GM12878 (cell line): ENCODE data around the gene GZMM. TPM values are rescaled to one million over a fixed set of nuclear protein-coding genes. Genes with fewer than 3 reads are reported as not detected.

ENCODE experiments used
- ATAC-seq: fragments of 200-7000 bp; cut with Tn5 transposase; 3 replicates; pipeline ENCODE4 v1.9.1; 2020; ENCODE audit warnings: mild to moderate bottlenecking, moderate library complexity
- BruUV-seq: library from RNA; stranded (reverse); fragments of 400-500 nt; replicated peaks from 2 replicates; lab custom pipeline; 2021; lab: Mats Ljungman, UMichigan
- CTCF ChIA-PET: fragments of 300-600 bp; sonication (Branson Sonifier 250); formaldehyde crosslinking; extraction: SDS; loops from one replicate; lab custom pipeline; 2021; ENCODE audit warnings: inconsistent platforms; lab: Yijun Ruan, JAX
- POLR2A ChIA-PET: fragments of 350-600 bp; formaldehyde crosslinking; extraction: SDS; loops from one replicate; lab custom pipeline; 2021; ENCODE audit warnings: inconsistent platforms; lab: Charles Lee
- RAD21 ChIA-PET: fragments of 300-600 bp; sonication (Branson Sonifier 250); formaldehyde crosslinking; loops from one replicate; lab custom pipeline; 2023; ENCODE audit warnings: antibody characterized with exemption; ENCODE audit not compliant: unreplicated experiment; lab: Charles Lee
- SMC1A ChIA-PET: fragments of 300-600 bp; sonication (Branson Sonifier 250); formaldehyde crosslinking; loops from one replicate; lab custom pipeline; 2023; ENCODE audit not compliant: unreplicated experiment, uncharacterized antibody; lab: Charles Lee
- DNase-seq: peaks from one replicate; pipeline ENCODE4 v3.0.0-alpha.2; 2011; ENCODE audit warnings: low read depth, low spot score
- FAIRE-seq: peaks from 3 replicates; lab custom pipeline; 2011; peaks lifted over from hg19 to GRCh38; lab: Jason Lieb, UNC
- H2AFZ ChIP-seq: 2 replicates; pipeline ENCODE4 v1.6.0; 2011; ENCODE audit warnings: low read depth, low read length, control low read depth; ENCODE audit not compliant: control insufficient read depth
- H3K27ac ChIP-seq: 2 replicates; pipeline ENCODE4 v1.5.1; 2011; ENCODE audit warnings: control low read depth; ENCODE audit not compliant: control insufficient read depth, insufficient read depth
- H3K27me3 ChIP-seq, 2 experiments: replicated peaks in 1 of 2; 2 replicates each; pipeline versions ENCODE4 v1.6.0 to v1.6.1; 2011; ENCODE audit warnings: low read length in 1 of 2; ENCODE audit not compliant: control insufficient read depth in 2 of 2, insufficient read depth in 2 of 2
- H3K36me3 ChIP-seq, 2 experiments: 2 replicates each; pipeline ENCODE4 v1.5.1; 2011; ENCODE audit warnings: low read length in 1 of 2; ENCODE audit not compliant: control insufficient read depth in 2 of 2, insufficient read depth in 2 of 2
- H3K4me1 ChIP-seq: 2 replicates; pipeline ENCODE4 v1.6.1; 2011; ENCODE audit warnings: mild to moderate bottlenecking, low read length, moderate library complexity, mixed read lengths; ENCODE audit not compliant: control insufficient read depth, insufficient read depth
- H3K4me2 ChIP-seq: 2 replicates; pipeline ENCODE4 v1.6.0; 2011; ENCODE audit warnings: control low read depth; ENCODE audit not compliant: control insufficient read depth, insufficient read depth
- H3K4me3 ChIP-seq: fragments of 200-600 bp; sonication (generic); 2 replicates; pipeline ENCODE4 v1.5.1; 2016
- H3K79me2 ChIP-seq: 2 replicates; pipeline ENCODE4 v1.6.0; 2011; ENCODE audit warnings: low read length; ENCODE audit not compliant: control insufficient read depth, insufficient read depth
- H3K9ac ChIP-seq: 2 replicates; pipeline ENCODE4 v1.8.0; 2011; ENCODE audit warnings: low read length, control low read depth, mixed read lengths; ENCODE audit not compliant: control insufficient read depth, insufficient read depth
- H3K9me3 ChIP-seq: replicated peaks from 3 replicates; pipeline ENCODE4 v1.5.1; 2011; ENCODE audit warnings: mild to moderate bottlenecking, low read length; ENCODE audit not compliant: control insufficient read depth, insufficient read depth
- H4K20me1 ChIP-seq: 2 replicates; pipeline ENCODE4 v1.6.0; 2011; ENCODE audit not compliant: control insufficient read depth, insufficient read depth
- ASH2L ChIP-seq: fragments of 300-600, 200-600 bp; sonication (generic); IDR thresholded peaks from 2 replicates; pipeline ENCODE4 v1.6.1; 2017; ENCODE audit warnings: low read depth, mild to moderate bottlenecking, borderline replicate concordance
- ATF7 ChIP-seq: fragments of 450-650 bp; IDR thresholded peaks from 2 replicates; pipeline ENCODE4 v1.6.1; 2016; ENCODE audit warnings: low read depth, mild to moderate bottlenecking
- FOXK2 ChIP-seq: fragments of 450-650 bp; IDR thresholded peaks from 2 replicates; pipeline ENCODE4 v1.6.1; 2017; ENCODE audit warnings: mild to moderate bottlenecking, moderate library complexity
- HDGF ChIP-seq: fragments of 450-650 bp; IDR thresholded peaks from 2 replicates; pipeline ENCODE4 v1.6.1; 2016; ENCODE audit warnings: antibody characterized with exemption
- MXI1 ChIP-seq: fragments of 150-350 bp; IDR thresholded peaks from 2 replicates; pipeline ENCODE4 v1.6.1; 2011; ENCODE audit warnings: low read depth, mild to moderate bottlenecking, inconsistent platforms, low read length, improper control_type of control experiment
- WGBS: methylation state at CpG from one replicate; pipeline ENCODE4 v1.1.6; 2016; ENCODE audit warnings: low lambda C conversion rate; ENCODE audit not compliant: insufficient replicate concordance, insufficient coverage; ENCODE audit errors: missing lambda C conversion rate; 5-methylcytosine and 5-hydroxymethylcytosine counted together
- in situ Hi-C: fragments of 300-500 bp; cut with MboI; formaldehyde crosslinking; loops from 9 replicates; pipeline ENCODE4 v1.14.3; 2018; ENCODE audit warnings: mixed read lengths
- intact Hi-C: fragments of 100-400 bp; cut with micrococcal nuclease; formaldehyde crosslinking; loops from one replicate; pipeline ENCODE4 v1.14.2; 2022; ENCODE audit not compliant: unreplicated experiment
- polyA plus RNA-seq, 11 experiments: library from polyadenylated mRNA; depleted of rRNA in 4 of 11; unstranded in 6 of 11; stranded (reverse) in 5 of 11; fragments of >200 nt; fragmentation: Nextera tagmentation in 4 of 11; fragmentation: Illumina TruSeq in 1 of 11; extraction: Ambion mirVana in 4 of 11; extraction: Trizol in 1 of 11; gene quantifications; 1 replicate in 1 of 11; 2 replicates in 10 of 11; pipeline versions ENCODE4 v1.2.1 to v1.2.3, GENCODE V29; 2011 to 2016; ENCODE audit warnings: inconsistent platforms in 2 of 11, missing spikeins in 2 of 11, low read depth in 1 of 11
- total RNA-seq, 4 experiments: library from RNA; depleted of rRNA in 3 of 4; stranded (reverse); fragments of >200 nt in 3 of 4; fragmentation: Illumina TruSeq in 1 of 4; extraction: Trizol in 1 of 4; gene quantifications; 2 replicates each; pipeline versions ENCODE4 v1.2.1 to v1.2.3, GENCODE V29; 2013 to 2021
- TF ChIP-seq, protein P1 (sequence below): fragments of 450-650 bp; formaldehyde crosslinking; IDR thresholded peaks from 2 replicates; pipeline ENCODE4 v1.4.0; 2020; ENCODE audit warnings: mild to moderate bottlenecking, moderate library complexity
- TF ChIP-seq, protein P2 (sequence below): fragments of 450-650 bp; IDR thresholded peaks from 2 replicates; pipeline ENCODE4 v1.6.1; 2018; ENCODE audit warnings: mild to moderate bottlenecking, low read depth, moderate library complexity; ENCODE audit not compliant: partially characterized antibody
- TF ChIP-seq, protein P3 (sequence below): fragments of 450-650 bp; IDR thresholded peaks from 2 replicates; pipeline ENCODE4 v1.6.1; 2017; ENCODE audit warnings: antibody characterized with exemption, mild to moderate bottlenecking, moderate library complexity

The GZMM gene
- total and polyA plus RNA-seq, 10 of the 15 experiments (the other 5 are each of a cell fraction or from before 2014, with no cell fraction given): 0.09 to 0.48 (median 0.23) TPM; not detected in 7

DNA sequence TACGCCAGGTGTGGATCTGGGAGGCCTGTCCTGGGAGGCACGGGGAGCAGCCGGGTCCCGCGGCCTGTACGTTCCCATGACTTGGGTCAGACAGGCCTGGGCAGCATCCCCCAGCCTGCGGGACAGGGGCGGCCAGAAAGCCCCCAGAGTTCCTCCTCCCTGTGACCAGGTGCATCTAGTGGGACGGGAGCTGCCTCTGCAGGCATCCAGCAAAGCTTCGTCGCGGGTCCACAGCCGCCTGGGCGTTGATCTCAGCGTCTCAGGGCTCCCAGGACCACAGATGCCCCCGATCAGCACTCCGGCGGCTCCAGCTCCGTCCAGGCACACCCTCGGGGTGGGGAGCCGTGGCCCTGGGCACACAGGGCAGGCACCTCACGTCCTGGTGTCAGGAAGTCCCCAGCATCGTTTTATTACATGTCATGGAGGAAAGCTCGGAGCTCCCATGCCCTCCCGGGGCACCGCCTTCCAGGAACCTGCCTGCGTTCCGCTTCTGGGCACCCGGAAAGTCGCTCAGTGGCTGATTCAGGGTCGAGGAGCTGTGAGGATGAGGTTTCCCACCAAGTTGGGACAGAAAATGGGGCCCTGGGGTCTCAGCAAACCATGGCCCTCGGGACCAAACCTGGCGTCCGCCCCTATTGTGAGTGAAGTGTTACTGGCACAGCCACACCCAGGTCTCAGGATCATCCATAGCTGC lies 1.5 kb upstream of the GZMM start:
- DNase-seq (no peak), FAIRE-seq (no peak), ATAC-seq (no peak)
- CTCF ChIA-PET: interaction anchor here (1.3 kb wide), 1 partner anchor 10 kb away, joined by 4 read pairs; no protein-coding TSS in a partner anchor
- H3K4me3 ChIP-seq: no peak overlapping the region
- in situ Hi-C loops: no loop called here
- no peak overlapping the region for H3K27ac ChIP-seq
- H4K20me1 ChIP-seq: no peaks in the 10 kb centered on the region; the same call in 1 of the 2 replicates
- H3K27me3 ChIP-seq: no peaks in the 10 kb centered on the region
- H3K4me2 ChIP-seq: no peak overlapping the region
- H3K36me3 ChIP-seq: no peaks in the 10 kb centered on the region; a peak in 2 of 4 replicates
- TF ChIP-seq, protein P1, sequence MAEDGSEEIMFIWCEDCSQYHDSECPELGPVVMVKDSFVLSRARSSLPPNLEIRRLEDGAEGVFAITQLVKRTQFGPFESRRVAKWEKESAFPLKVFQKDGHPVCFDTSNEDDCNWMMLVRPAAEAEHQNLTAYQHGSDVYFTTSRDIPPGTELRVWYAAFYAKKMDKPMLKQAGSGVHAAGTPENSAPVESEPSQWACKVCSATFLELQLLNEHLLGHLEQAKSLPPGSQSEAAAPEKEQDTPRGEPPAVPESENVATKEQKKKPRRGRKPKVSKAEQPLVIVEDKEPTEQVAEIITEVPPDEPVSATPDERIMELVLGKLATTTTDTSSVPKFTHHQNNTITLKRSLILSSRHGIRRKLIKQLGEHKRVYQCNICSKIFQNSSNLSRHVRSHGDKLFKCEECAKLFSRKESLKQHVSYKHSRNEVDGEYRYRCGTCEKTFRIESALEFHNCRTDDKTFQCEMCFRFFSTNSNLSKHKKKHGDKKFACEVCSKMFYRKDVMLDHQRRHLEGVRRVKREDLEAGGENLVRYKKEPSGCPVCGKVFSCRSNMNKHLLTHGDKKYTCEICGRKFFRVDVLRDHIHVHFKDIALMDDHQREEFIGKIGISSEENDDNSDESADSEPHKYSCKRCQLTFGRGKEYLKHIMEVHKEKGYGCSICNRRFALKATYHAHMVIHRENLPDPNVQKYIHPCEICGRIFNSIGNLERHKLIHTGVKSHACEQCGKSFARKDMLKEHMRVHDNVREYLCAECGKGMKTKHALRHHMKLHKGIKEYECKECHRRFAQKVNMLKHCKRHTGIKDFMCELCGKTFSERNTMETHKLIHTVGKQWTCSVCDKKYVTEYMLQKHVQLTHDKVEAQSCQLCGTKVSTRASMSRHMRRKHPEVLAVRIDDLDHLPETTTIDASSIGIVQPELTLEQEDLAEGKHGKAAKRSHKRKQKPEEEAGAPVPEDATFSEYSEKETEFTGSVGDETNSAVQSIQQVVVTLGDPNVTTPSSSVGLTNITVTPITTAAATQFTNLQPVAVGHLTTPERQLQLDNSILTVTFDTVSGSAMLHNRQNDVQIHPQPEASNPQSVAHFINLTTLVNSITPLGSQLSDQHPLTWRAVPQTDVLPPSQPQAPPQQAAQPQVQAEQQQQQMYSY: no peak
- TF ChIP-seq ATF7 (no peak), FOXK2 (no peak), ASH2L (no peak), HDGF (no peak), MXI1 (no peak)
- TF ChIP-seq, protein P2, sequence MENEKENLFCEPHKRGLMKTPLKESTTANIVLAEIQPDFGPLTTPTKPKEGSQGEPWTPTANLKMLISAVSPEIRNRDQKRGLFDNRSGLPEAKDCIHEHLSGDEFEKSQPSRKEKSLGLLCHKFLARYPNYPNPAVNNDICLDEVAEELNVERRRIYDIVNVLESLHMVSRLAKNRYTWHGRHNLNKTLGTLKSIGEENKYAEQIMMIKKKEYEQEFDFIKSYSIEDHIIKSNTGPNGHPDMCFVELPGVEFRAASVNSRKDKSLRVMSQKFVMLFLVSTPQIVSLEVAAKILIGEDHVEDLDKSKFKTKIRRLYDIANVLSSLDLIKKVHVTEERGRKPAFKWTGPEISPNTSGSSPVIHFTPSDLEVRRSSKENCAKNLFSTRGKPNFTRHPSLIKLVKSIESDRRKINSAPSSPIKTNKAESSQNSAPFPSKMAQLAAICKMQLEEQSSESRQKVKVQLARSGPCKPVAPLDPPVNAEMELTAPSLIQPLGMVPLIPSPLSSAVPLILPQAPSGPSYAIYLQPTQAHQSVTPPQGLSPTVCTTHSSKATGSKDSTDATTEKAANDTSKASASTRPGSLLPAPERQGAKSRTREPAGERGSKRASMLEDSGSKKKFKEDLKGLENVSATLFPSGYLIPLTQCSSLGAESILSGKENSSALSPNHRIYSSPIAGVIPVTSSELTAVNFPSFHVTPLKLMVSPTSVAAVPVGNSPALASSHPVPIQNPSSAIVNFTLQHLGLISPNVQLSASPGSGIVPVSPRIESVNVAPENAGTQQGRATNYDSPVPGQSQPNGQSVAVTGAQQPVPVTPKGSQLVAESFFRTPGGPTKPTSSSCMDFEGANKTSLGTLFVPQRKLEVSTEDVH: no peak
- TF ChIP-seq, protein P3, sequence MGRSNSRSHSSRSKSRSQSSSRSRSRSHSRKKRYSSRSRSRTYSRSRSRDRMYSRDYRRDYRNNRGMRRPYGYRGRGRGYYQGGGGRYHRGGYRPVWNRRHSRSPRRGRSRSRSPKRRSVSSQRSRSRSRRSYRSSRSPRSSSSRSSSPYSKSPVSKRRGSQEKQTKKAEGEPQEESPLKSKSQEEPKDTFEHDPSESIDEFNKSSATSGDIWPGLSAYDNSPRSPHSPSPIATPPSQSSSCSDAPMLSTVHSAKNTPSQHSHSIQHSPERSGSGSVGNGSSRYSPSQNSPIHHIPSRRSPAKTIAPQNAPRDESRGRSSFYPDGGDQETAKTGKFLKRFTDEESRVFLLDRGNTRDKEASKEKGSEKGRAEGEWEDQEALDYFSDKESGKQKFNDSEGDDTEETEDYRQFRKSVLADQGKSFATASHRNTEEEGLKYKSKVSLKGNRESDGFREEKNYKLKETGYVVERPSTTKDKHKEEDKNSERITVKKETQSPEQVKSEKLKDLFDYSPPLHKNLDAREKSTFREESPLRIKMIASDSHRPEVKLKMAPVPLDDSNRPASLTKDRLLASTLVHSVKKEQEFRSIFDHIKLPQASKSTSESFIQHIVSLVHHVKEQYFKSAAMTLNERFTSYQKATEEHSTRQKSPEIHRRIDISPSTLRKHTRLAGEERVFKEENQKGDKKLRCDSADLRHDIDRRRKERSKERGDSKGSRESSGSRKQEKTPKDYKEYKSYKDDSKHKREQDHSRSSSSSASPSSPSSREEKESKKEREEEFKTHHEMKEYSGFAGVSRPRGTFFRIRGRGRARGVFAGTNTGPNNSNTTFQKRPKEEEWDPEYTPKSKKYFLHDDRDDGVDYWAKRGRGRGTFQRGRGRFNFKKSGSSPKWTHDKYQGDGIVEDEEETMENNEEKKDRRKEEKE: no peak
- TF ChIP-seq, all 136 proteins: peak for 0
- H3K79me2 ChIP-seq: no peaks in the 10 kb centered on the region
- ChIA-PET POLR2A (no interaction called here), SMC1A (no interaction called here), RAD21 (no interaction called here)
- no peaks in the 10 kb centered on the region for H3K4me1 ChIP-seq
- H3K9me3 ChIP-seq: no peaks in the 10 kb centered on the region
- intact Hi-C loops: no loop called here
- no TSS peak for BruUV-seq
- no peak overlapping the region for H2AFZ ChIP-seq
- 76% methylated on average over 30 of the region's 34 CpGs for WGBS
- H3K9ac ChIP-seq: no peak overlapping the region
